A549 treated with Mapracorat at 1 μM for 4 hours (cell line): ENCODE results near the gene NPIPB8. TPM values are rescaled to one million over a fixed set of nuclear protein-coding genes. Genes with fewer than 3 reads are reported as not detected.

Experiments
- total RNA-seq: library from RNA; stranded (reverse); fragments of 200-300 nt; extraction: Qiagen RNA extraction; gene quantifications from 5 replicates; pipeline ENCODE4 v1.2.3, GENCODE V29; 2022

Gene NPIPB8
- 0.59 TPM in 1 of 5 replicates, not detected in the others for total RNA-seq

GRCh38 chr16:28637765-28638164 is at the start of gene NPIPB8:
TSS of gene NPIPB8 (plus strand) at chr16:28638065. CDS start at chr16:28638361, 296 bp downstream.

GRCh38 chr16:28596840-28597691 is 40.8 kb upstream of the NPIPB8 start, which contains the start of gene SULT1A2:
TSS of gene SULT1A2 (minus strand) at chr16:28597050. CDS start at chr16:28595930, 1,120 bp downstream.

GRCh38 chr16:28609631-28610594 is 28.0 kb upstream of the NPIPB8 start, which contains the start of gene SULT1A1:
TSS of gene SULT1A1 (minus strand) at chr16:28610044. CDS start at chr16:28608855, 1,189 bp downstream.

Other genes starting within 250 kb of the NPIPB8 start
- 61.2 to 124 TPM (median 71.7 TPM) in 5 replicates for gene EIF3CL, start 234.2 kb upstream of the NPIPB8 start, total RNA-seq
- gene NPIPB7, start 165.7 kb upstream of the NPIPB8 start, total RNA-seq: 0.29 to 0.50 TPM (median 0.37 TPM) in 4 of 5 replicates, not detected in the other
- gene CLN3, start 146.0 kb upstream of the NPIPB8 start, total RNA-seq: 19.4 to 38.3 TPM (median 32.4 TPM) in 5 replicates
- 0.04 to 0.09 TPM (median 0.05 TPM) in 3 of 5 replicates, not detected in the others for gene APOBR, start 143.4 kb upstream of the NPIPB8 start, total RNA-seq
- gene IL27, start 131.2 kb upstream of the NPIPB8 start, total RNA-seq: not detected in 5 replicates
- 11.2 to 18.4 TPM (median 14.4 TPM) in 5 replicates for gene NUPR1, start 99.1 kb upstream of the NPIPB8 start, total RNA-seq
- gene SGF29, start 84.1 kb upstream of the NPIPB8 start, total RNA-seq: 18.3 to 24.9 TPM (median 20.4 TPM) in 5 replicates
- 0.11 to 0.19 TPM (median 0.16 TPM) in 4 of 5 replicates, not detected in the other for gene SULT1A2, start 41.0 kb upstream of the NPIPB8 start, total RNA-seq
- gene SULT1A1, start 28.0 kb upstream of the NPIPB8 start, total RNA-seq: 5.3 to 6.6 TPM (median 5.5 TPM) in 5 replicates
- gene EIF3C, start 73.4 kb downstream of the NPIPB8 start, total RNA-seq: 193 to 400 TPM (median 345 TPM) in 5 replicates
- gene NPIPB9, start 113.7 kb downstream of the NPIPB8 start, total RNA-seq: 0.88 to 2.5 TPM (median 1.5 TPM) in 5 replicates
- 85.3 to 130 TPM (median 118 TPM) in 5 replicates for gene ATXN2L, start 184.9 kb downstream of the NPIPB8 start, total RNA-seq
- gene TUFM, start 208.3 kb downstream of the NPIPB8 start, total RNA-seq: 219 to 319 TPM (median 284 TPM) in 5 replicates
- 21.5 to 29.4 TPM (median 28.3 TPM) in 5 replicates for gene SH2B1, start 225.8 kb downstream of the NPIPB8 start, total RNA-seq
- 1.3 to 3.8 TPM (median 1.9 TPM) in 5 replicates for gene ATP2A1, start 240.4 kb downstream of the NPIPB8 start, total RNA-seq